HAP-1 (cell line): ENCODE data around the gene TRAP1.

Experiments used
- DNase-seq, 2 experiments: peaks; one replicate each; pipeline ENCODE4 v3.0.0-alpha.2; 2016 to 2020; ENCODE audit warnings: low spot score in 2 of 2
- H3K27me3 ChIP-seq: fragments of 250-450 bp; sonication (Bioruptor Pico); 2 replicates; pipeline ENCODE4 v1.5.1; 2020; ENCODE audit warnings: low read depth, mild to moderate bottlenecking, moderate library complexity
- H3K36me3 ChIP-seq: fragments of 250-450 bp; sonication (Bioruptor Pico); replicated peaks from 2 replicates; pipeline ENCODE4 v1.5.1; 2020; ENCODE audit warnings: mild to moderate bottlenecking
- H3K4me1 ChIP-seq: fragments of 250-450 bp; sonication (Bioruptor Pico); 2 replicates; pipeline ENCODE4 v1.5.1; 2020; ENCODE audit warnings: mild to moderate bottlenecking
- H3K4me3 ChIP-seq: fragments of 250-450 bp; sonication (Bioruptor Pico); 2 replicates; pipeline ENCODE4 v1.5.1; 2020; ENCODE audit warnings: mild to moderate bottlenecking, moderate library complexity
- H3K9me3 ChIP-seq: fragments of 250-450 bp; sonication (Bioruptor Pico); 2 replicates; pipeline ENCODE4 v1.5.1; 2020; ENCODE audit warnings: mild to moderate bottlenecking, moderate library complexity
- in situ Hi-C: fragments of 300-500 bp; cut with MboI; formaldehyde crosslinking; loops from 3 replicates; pipeline ENCODE4 v1.14.3; 2020; ENCODE audit warnings: low sequenced_read_pairs, inconsistent platforms, mixed read lengths

The TRAP1 gene

DNA sequence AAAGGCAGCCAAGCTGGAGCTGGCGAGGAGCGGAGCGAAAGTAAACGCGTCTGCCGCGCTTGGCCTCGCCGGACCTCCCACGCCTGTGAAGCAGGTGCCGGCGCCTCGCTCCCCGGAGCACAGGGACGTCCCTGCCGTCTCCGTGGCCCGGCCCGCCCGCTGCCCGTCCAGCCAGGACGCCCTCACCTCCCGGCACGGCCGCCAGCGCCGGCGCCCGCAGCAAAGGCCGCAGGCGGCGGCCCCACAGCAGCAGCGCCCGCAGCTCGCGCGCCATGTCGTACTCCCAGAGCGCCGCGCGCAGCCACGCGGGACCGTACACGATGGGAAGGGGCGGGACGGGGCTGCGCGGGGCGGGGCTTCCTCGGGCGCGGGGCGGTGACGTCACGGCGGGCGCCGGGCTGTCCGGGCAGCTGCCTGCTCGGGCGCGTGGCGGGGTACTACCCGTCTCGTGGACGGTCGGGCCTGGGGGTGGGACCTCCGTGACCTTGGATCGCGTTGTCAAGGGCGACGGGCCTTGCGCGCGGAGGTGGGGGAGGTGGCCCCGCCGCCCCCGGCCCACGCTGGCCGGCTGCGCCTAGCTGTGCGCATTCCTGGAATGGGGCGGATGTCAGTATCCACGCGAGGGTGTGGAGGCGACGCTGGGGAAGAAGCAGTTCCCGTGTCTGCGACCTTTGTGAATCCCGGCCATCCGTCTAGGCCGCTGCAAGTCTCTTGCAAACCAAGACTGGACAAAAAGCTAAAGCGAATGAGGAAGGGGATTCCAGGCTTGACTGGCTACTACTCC lies at the start of gene TRAP1:
TSS of gene TRAP1 (minus strand) at position 290 of the 784 bp plus-strand sequence. CDS start at position 274, 16 bp downstream.
- Histone ChIP-seq H3K27me3 (no peaks in the 10 kb centered on the region), H3K4me3 (peak within 1 kb of the TSS; percentile 97), H3K36me3 (peaks cover 30% of the 10 kb centered on the region), H3K4me1 (peaks cover 18% of the 10 kb centered on the region), H3K9me3 (no peaks in the 10 kb centered on the region; the same call in 1 of the 2 replicates)
- DNase-seq: peak; percentile 72 to 92
- in situ Hi-C loops: no loop called here

DNA sequence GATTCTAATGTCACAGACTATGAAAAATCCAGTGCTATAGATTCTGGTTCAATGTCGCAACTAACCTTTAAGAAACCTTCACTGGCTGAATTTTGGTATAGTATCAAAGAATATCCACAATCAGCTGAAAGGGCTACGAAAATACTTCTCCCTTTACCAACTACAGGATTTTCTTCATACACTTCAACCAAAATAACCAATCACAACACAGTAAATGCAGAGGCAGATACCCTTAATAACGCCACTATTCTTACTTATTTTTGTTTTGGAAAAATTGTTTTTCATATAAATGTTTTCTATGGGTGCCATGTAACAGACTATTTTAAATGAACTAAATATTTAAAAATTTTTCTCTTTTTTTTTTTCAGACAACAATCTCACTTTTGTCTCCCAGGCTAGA lies 48.9 kb upstream of the TRAP1 start:
- H3K9me3 ChIP-seq: no peaks in the 10 kb centered on the region
- H3K4me3 ChIP-seq: no peak overlapping the region
- peaks cover 72% of the 10 kb centered on the region for H3K36me3 ChIP-seq
- DNase-seq: no peak
- in situ Hi-C loops: no loop called here
- 0 out of 2 replicates have a peak, but pooled peaks cover 3% of the 10 kb centered on the region for H3K4me1 ChIP-seq
- no peaks in the 10 kb centered on the region for H3K27me3 ChIP-seq

DNA sequence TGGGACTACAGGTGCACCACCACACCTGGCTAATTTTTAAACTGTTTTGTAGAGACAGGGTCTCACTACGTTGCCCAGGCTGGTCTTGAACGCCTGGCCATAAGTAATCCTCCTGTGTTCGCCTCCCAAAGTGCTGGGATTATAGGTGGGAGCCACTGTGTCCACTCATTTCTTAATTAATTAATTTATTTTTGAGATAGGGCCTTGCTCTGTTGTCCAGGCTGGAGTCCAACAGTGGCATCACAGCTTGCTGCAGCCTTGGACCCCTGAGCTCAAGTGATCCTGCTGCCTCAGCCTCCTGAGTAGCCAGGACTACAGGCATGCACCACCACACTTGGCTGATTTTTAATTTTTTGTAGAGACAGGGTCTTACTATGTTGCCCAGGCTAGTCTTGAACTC lies 47.1 kb upstream of the TRAP1 start:
- in situ Hi-C loops: no loop called here
- Histone ChIP-seq H3K27me3 (no peaks in the 10 kb centered on the region), H3K36me3 (peaks cover 62% of the 10 kb centered on the region), H3K9me3 (no peaks in the 10 kb centered on the region), H3K4me3 (no peak overlapping the region), H3K4me1 (0 out of 2 replicates have a peak, but pooled peaks cover 3% of the 10 kb centered on the region)
- no peak for DNase-seq

DNA sequence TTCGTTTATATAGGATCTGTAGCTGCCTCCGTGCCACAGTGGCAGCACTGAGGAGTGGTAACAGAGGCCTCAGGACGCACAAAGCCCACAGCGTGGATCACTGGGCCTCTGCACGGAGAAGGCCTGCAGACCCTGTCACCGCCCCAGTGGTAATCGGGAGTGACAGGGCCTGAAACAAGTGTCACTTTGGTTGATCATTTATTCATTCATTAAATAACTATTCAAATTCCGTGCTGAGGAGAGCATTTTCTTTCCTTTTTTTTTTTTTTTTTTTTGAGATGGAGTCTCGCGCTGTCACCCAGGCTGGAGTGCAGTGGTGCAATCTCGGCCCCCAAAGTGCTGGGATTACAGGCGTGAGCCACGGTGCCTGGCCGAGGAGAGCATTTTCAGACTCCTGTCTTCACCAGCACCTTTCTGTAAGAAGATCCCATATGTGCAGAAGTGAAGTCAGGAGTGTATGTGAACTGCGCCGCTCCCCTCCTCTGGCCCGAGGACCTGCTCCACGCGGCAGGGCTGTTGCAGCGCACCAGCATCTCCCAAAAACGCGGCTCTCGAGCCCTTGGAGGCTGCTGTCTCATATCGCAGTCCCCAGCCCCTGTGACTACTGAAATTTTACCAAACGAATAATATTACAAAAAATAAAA lies 44.9 kb upstream of the TRAP1 start:
- Histone ChIP-seq H3K4me3 (no peak overlapping the region), H3K9me3 (no peaks in the 10 kb centered on the region), H3K36me3 (peaks cover 56% of the 10 kb centered on the region), H3K27me3 (no peaks in the 10 kb centered on the region), H3K4me1 (0 out of 2 replicates have a peak, but pooled peaks cover 3% of the 10 kb centered on the region)
- in situ Hi-C loops: no loop called here
- no peak for DNase-seq

DNA sequence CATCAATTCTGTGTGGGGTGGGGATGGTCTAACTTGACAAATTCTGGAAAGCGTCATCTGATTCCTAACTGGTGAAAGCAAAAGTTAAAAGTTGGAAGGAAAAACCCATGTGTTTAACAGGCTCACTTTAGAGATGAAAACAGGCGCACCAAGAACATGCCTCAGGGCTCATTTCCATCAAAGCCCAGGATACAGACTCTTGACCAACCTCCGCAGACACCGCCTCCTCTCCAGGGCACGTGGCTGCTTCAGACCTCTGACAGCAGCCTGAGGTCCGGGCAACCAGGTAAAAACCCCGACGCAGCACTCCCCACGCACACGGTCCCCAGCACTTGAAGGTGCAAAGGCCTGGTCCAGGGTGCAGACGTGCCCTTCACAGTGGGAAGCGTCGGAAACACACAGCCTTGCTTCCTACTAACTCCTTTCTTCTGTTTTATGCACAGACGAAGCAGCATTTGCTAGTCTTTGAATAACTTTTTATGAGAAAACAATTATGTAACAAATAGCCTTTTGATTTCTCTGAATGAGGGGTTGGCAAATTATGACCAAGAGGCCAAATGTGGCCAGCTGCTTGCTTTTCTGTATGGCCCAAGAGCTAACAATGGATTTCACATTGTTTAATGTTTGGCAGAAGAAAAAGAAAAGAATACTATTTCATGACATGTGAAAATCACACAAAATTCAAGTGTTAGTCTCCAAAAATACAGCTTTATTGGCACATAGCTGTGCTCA lies 44.2 kb upstream of the TRAP1 start:
- H3K36me3 ChIP-seq: peaks cover 56% of the 10 kb centered on the region
- no peaks in the 10 kb centered on the region for H3K9me3 ChIP-seq
- 0 out of 2 replicates have a peak, but pooled peaks cover 3% of the 10 kb centered on the region for H3K4me1 ChIP-seq
- H3K27me3 ChIP-seq: no peaks in the 10 kb centered on the region
- no peak overlapping the region for H3K4me3 ChIP-seq
- no peak for DNase-seq
- in situ Hi-C loops: no loop called here

DNA sequence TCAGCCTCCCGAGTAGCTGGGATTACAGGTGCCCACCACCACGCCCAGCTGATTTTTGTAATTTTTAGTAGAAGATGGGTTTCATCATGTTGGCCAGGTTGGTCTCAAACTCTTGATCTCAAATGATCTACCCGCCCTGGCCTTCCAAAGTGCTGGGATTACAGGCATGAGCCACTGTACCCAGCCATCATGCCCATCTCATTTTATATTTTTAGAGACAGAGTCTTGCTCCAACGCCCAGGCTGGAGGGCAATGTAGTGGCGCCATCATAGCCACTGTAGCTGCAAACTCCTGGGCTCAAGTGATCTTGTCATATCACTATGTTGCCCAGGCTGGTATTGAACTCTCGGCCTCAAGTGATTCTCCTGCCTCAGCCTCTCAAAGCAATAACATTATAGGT lies 43.2 kb upstream of the TRAP1 start:
- DNase-seq: no peak
- Histone ChIP-seq H3K9me3 (no peaks in the 10 kb centered on the region), H3K4me3 (no peak overlapping the region), H3K36me3 (peaks cover 52% of the 10 kb centered on the region), H3K27me3 (no peaks in the 10 kb centered on the region), H3K4me1 (0 out of 2 replicates have a peak, but pooled peaks cover 3% of the 10 kb centered on the region)
- in situ Hi-C loops: no loop called here

DNA sequence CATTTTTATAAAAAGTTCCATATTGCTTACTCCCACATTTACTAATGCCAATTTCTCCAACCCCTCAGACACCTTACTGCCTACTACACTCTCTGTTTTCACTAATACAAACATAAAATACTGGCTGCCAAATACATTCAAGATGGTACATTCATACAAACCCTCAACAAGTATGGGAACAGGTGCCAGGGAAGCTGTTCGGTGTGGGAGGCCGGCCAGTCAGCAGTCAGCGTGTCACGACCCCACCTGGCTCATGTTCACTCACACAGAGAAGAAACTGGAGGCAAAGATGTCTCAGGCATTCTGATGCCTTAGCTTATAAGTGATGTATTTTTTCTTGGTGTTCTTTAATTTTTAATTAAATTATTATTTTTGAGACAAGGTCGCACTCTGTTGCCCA lies 42.4 kb upstream of the TRAP1 start:
- Histone ChIP-seq H3K4me1 (0 out of 2 replicates have a peak, but pooled peaks cover 3% of the 10 kb centered on the region), H3K4me3 (no peak overlapping the region), H3K36me3 (peaks cover 54% of the 10 kb centered on the region), H3K9me3 (no peaks in the 10 kb centered on the region), H3K27me3 (no peaks in the 10 kb centered on the region)
- in situ Hi-C loops: no loop called here
- no peak for DNase-seq

DNA sequence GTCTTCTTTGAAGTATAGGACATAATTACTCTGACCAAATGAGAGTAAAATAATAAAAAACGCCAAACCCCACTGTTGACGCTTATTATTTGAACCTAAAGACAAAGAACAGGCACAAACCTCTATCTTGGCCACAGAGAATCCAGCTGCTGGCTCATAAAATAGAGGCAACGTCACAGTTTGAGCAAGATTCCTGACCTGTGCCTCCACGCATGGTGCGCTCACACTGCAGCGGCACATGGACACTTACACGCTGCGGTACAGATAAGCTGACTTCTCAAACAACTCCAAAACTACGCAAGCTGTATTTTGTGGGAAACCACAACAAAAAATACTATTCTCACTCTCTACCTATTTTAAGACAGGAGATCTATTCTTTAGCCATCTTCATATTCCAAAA lies 38.8 kb upstream of the TRAP1 start:
- DNase-seq: no peak
- Histone ChIP-seq H3K27me3 (no peaks in the 10 kb centered on the region), H3K4me3 (no peak overlapping the region), H3K9me3 (no peaks in the 10 kb centered on the region), H3K4me1 (no peaks in the 10 kb centered on the region), H3K36me3 (peaks cover 66% of the 10 kb centered on the region)
- in situ Hi-C loops: no loop called here

DNA sequence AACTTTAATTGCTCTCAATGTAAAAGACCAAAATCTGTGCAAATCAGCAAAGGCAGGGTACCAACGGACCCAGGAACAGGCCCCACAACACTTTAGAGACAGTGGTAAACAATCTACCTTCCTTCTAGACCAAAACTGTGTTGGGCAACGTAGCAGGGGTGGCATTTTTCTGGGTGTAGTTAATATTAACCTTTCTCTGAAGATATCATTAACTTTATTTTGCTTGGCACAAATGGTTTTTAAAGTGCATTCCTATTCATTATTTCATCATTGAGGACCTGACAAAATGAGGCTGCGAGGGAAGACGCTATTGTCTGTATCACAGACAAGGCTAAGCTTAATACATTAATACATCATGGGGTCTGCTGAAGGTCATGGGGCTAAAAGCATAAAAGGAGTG lies 37.9 kb upstream of the TRAP1 start:
- no peaks in the 10 kb centered on the region for H3K27me3 ChIP-seq
- no peak for DNase-seq
- H3K4me3 ChIP-seq: no peak overlapping the region
- in situ Hi-C loops: no loop called here
- H3K9me3 ChIP-seq: no peaks in the 10 kb centered on the region
- peaks cover 66% of the 10 kb centered on the region for H3K36me3 ChIP-seq
- H3K4me1 ChIP-seq: no peaks in the 10 kb centered on the region

DNA sequence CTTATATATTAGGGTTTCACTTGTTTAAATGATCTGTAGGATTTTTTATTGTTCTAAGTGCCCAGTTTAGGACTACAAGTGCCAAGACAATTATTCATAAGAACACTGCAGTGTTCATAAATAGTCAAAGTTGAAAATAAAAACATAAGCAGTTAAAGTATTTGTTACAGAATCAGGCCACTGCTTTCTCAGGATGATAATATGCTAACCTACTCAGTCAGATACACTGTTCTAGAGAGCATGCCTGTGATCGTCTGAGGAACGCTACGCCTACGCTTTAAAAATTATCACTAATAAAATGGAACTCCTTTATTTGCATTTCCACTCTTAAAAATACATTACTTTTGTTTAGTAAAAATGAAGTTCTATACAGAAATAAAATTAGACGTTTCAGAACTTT lies 37.4 kb upstream of the TRAP1 start:
- Histone ChIP-seq H3K4me1 (no peaks in the 10 kb centered on the region), H3K9me3 (no peaks in the 10 kb centered on the region), H3K4me3 (no peak overlapping the region), H3K27me3 (no peaks in the 10 kb centered on the region), H3K36me3 (peaks cover 66% of the 10 kb centered on the region)
- in situ Hi-C loops: no loop called here
- no peak for DNase-seq

DNA sequence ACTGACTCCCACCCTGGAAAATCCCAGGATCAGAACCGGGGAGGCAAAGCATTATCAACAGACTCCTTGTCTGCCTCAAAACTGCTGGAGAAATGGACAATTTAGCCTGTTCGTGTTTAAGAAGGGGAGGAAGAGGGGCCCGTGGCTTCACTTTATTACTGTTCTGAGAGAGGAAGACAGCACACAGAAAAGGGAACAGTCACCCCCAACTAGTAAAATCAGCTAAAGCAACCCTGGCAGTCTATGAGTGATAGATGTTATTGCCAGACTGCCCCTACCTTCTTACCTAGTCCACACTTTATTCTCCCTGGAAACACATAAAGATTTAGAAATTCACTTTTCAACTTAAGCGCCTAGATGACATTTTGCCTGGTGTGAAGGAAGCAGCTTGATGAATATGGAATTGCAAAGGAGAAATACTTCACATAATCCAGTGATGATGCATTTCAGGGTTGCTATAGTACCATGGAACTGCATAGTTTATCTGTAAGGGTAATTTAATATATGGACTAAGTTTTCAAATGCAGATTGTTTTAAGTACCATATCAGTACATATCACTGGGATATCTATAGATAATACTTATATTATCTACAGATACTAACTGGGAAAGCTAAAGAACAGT lies 36.9 kb upstream of the TRAP1 start:
- no peaks in the 10 kb centered on the region for H3K27me3 ChIP-seq
- in situ Hi-C loops: no loop called here
- H3K9me3 ChIP-seq: no peaks in the 10 kb centered on the region
- H3K4me1 ChIP-seq: no peaks in the 10 kb centered on the region
- no peak overlapping the region for H3K4me3 ChIP-seq
- no peak for DNase-seq
- peaks cover 66% of the 10 kb centered on the region for H3K36me3 ChIP-seq

DNA sequence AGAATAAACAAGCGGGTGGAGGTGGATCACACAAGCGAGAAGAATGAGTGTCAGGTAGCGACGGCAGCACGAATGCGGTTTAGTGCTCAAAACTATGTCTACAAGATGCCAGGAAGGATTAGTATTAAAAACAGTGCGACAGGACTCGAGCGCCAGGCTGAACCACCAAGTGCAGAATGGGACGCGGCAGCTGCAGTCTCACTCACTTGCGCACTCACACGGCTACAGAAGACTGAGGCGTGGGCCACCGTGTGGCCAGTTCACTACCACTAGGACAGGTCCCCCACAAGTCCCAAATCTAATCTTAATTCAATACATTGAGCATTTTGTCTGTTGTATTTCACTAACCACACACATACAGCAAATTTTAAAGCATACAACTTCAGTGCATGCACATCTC lies 35.7 kb upstream of the TRAP1 start:
- in situ Hi-C loops: no loop called here
- DNase-seq: no peak
- Histone ChIP-seq H3K4me3 (no peak overlapping the region), H3K36me3 (peaks cover 59% of the 10 kb centered on the region), H3K27me3 (no peaks in the 10 kb centered on the region), H3K4me1 (no peaks in the 10 kb centered on the region), H3K9me3 (no peaks in the 10 kb centered on the region)

DNA sequence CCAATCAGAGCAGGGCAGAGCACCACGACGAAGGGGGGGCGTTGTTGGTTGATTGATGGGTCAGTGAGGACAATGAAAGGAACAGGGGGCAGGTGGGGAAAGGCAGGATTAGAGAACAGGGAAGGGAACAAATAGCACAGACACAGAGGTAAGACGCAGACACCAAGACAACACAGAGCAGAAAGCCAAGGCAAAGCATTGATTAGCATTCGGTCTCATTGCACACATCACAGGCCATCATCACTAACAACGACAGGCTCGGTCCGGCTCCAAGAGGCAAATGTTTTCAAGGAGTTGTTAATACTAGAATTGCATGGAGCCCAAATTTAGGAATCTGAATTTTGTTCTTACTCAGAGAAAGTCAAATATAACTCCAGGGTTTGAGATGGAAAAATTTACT lies 34.6 kb upstream of the TRAP1 start:
- no peak for DNase-seq
- H3K36me3 ChIP-seq: peaks cover 58% of the 10 kb centered on the region
- no peak overlapping the region for H3K4me3 ChIP-seq

More for the DNA sequence above, 34.6 kb upstream of the TRAP1 start:
- H3K9me3 ChIP-seq: no peaks in the 10 kb centered on the region
- H3K27me3 ChIP-seq: no peaks in the 10 kb centered on the region
- no peaks in the 10 kb centered on the region for H3K4me1 ChIP-seq
- in situ Hi-C loops: no loop called here
